Measurements from ENCODE around the gene ATP6V1F. TPM values are rescaled to one million over a fixed set of nuclear protein-coding genes. Genes with fewer than 3 reads are reported as not detected.

Gene ATP6V1F
- total RNA-seq, 1 experiment from 2014 or later, result 115 TPM

- TF ChIP-seq, protein P1, sequence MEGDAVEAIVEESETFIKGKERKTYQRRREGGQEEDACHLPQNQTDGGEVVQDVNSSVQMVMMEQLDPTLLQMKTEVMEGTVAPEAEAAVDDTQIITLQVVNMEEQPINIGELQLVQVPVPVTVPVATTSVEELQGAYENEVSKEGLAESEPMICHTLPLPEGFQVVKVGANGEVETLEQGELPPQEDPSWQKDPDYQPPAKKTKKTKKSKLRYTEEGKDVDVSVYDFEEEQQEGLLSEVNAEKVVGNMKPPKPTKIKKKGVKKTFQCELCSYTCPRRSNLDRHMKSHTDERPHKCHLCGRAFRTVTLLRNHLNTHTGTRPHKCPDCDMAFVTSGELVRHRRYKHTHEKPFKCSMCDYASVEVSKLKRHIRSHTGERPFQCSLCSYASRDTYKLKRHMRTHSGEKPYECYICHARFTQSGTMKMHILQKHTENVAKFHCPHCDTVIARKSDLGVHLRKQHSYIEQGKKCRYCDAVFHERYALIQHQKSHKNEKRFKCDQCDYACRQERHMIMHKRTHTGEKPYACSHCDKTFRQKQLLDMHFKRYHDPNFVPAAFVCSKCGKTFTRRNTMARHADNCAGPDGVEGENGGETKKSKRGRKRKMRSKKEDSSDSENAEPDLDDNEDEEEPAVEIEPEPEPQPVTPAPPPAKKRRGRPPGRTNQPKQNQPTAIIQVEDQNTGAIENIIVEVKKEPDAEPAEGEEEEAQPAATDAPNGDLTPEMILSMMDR (conservative IDR thresholded peaks at IDR 0.05), result no peak
- H3K23ac ChIP-seq (ENCODE audit: insufficient read length, low read depth, low read length), result no peak overlapping the region
- no peak overlapping the region for H2AK5ac ChIP-seq (ENCODE audit: insufficient read length, low read length)
- H4K8ac ChIP-seq (replicated peaks; ENCODE audit: insufficient read length, low read depth, low read length), result no peak overlapping the region
- no peak overlapping the region for H3K4ac ChIP-seq (ENCODE audit: low read depth, low read length)
- Mint-ChIP-seq H3K36me3 (ENCODE audit: insufficient read depth in 1 of 3, low read depth in 3 of 3) (no peaks in the 10 kb centered on the region), H3K9me3 (no peaks in the 10 kb centered on the region), H3K4me3 (no peak overlapping the region), H3K4me1 (peaks cover 7 to 8% of the 10 kb centered on the region in 2 experiments), H3K27me3 (ENCODE audit: low read depth) (peaks cover 19% of the 10 kb centered on the region), H3K27ac (no peak overlapping the region)
- H2BK5ac ChIP-seq (ENCODE audit: insufficient read length, low read length), result no peak overlapping the region
- H3K4me1 ChIP-seq (ENCODE audit: insufficient read depth, low read length), result no peaks in the 10 kb centered on the region
- H2BK120ac ChIP-seq (ENCODE audit: low read depth, low read length, poor library complexity, severe bottlenecking), result no peak overlapping the region
- no peak overlapping the region for H2BK12ac ChIP-seq (ENCODE audit: insufficient read length, low read depth, low read length)
- H3K4me2 ChIP-seq (ENCODE audit: insufficient read depth, insufficient read length, low read length), result no peak overlapping the region
- H3K27ac ChIP-seq (ENCODE audit: insufficient read length, low read depth, low read length), result no peak overlapping the region
- H3K23me2 ChIP-seq (ENCODE audit: insufficient read length, low read depth, low read length, poor library complexity, severe bottlenecking), result no peaks in the 10 kb centered on the region
- no peaks in the 10 kb centered on the region for H3K79me2 ChIP-seq (ENCODE audit: insufficient read depth, low read length)
- H3K9me3 ChIP-seq (ENCODE audit: control insufficient read depth, low read depth, low read length), result no peaks in the 10 kb centered on the region
- no peak overlapping the region for H3T11ph ChIP-seq (ENCODE audit: low read length)
- H4K91ac ChIP-seq (ENCODE audit: insufficient read length, low read depth, low read length), result no peak overlapping the region
- H2AFZ ChIP-seq (ENCODE audit: low read length), result no peak overlapping the region
- H2BK20ac ChIP-seq (ENCODE audit: low read depth, low read length, poor library complexity, severe bottlenecking), result no peak overlapping the region
- H3K56ac ChIP-seq (ENCODE audit: insufficient read length, low read depth, low read length), result no peak overlapping the region
- no peaks in the 10 kb centered on the region for H4K20me1 ChIP-seq (ENCODE audit: control insufficient read depth, insufficient read depth, insufficient read length)
- no peak overlapping the region for H3K18ac ChIP-seq (ENCODE audit: insufficient read length, low read depth, low read length)
- H4K5ac ChIP-seq (ENCODE audit: insufficient read length, low read depth, low read length), result no peak overlapping the region
- no peak overlapping the region for H3K9ac ChIP-seq (ENCODE audit: extremely low read depth, insufficient read length, low read length)
- H3K14ac ChIP-seq (ENCODE audit: insufficient read depth, low read length), result no peak overlapping the region
- no peak for DNase-seq
- no CpG with 5 or more reads among the region's 8 CpGs for WGBS (ENCODE audit: extremely low coverage, insufficient read length, low lambda C conversion rate)
- no peak overlapping the region for H2BK15ac ChIP-seq (ENCODE audit: low read depth, low read length)
- H3K79me1 ChIP-seq (ENCODE audit: insufficient read depth, low read depth, low read length, poor library complexity, severe bottlenecking), result no peaks in the 10 kb centered on the region
- peaks cover 5% of the 10 kb centered on the region; the same call in 1 of the 2 replicates for H3K27me3 ChIP-seq (ENCODE audit: insufficient read depth, low read length)
Measured at GRCh38 chr7:128875523-128875948, 12.9 kb downstream of the ATP6V1F start.

All from H9 (cell line).